Stimulated activated CD8-positive, alpha-beta memory T cell treated with anti-CD3 and anti-CD28 coated beads, Interleukin-2, amount 100 ng/mL, for 48 hours (primary cell): ENCODE data around the gene SCAMP4.

Source experiments
- DNase-seq, 2 donors: peaks; one replicate each; pipeline ENCODE4 v3.0.0-alpha.2; 2020; ENCODE audit warnings: low read depth in 2 of 2

SCAMP4 gene

GRCh38 chr19:1912760-1913505 lies 7.7 kb downstream of the SCAMP4 start:
- DNase-seq: no peak

GRCh38 chr19:1913781-1914577 lies 8.8 kb downstream of the SCAMP4 start:
- DNase-seq: no peak

- no peak for DNase-seq
Observed at GRCh38 chr19:1914826-1915341, 9.7 kb downstream of the SCAMP4 start.

GRCh38 chr19:1917146-1917545 lies 11.9 kb downstream of the SCAMP4 start:
- no peak for DNase-seq

GRCh38 chr19:1917926-1918325 lies 12.7 kb downstream of the SCAMP4 start:
- DNase-seq: no peak

- DNase-seq: no peak
Observed at GRCh38 chr19:1918975-1919374, 13.8 kb downstream of the SCAMP4 start.

GRCh38 chr19:1920644-1921043 lies 15.4 kb downstream of the SCAMP4 start:
- DNase-seq: no peak

GRCh38 chr19:1921326-1921725 lies 16.1 kb downstream of the SCAMP4 start:
- DNase-seq: no peak

- DNase-seq: no peak
Observed at GRCh38 chr19:1921825-1922224, 16.6 kb downstream of the SCAMP4 start.

- no peak for DNase-seq
Observed at GRCh38 chr19:1922803-1923202, 17.6 kb downstream of the SCAMP4 start.

- no peak for DNase-seq
Observed at GRCh38 chr19:1923319-1923718, 18.1 kb downstream of the SCAMP4 start.

- DNase-seq: no peak
Observed at GRCh38 chr19:1924320-1924961, 19.2 kb downstream of the SCAMP4 start.

GRCh38 chr19:1925544-1925943 lies 20.3 kb downstream of the SCAMP4 start:
- no peak for DNase-seq

- DNase-seq: peak; percentile 77 to 88
Observed at GRCh38 chr19:1929021-1929742, 24.0 kb downstream of the SCAMP4 start.

GRCh38 chr19:1931445-1931844 lies 26.2 kb downstream of the SCAMP4 start:
- DNase-seq: no peak

GRCh38 chr19:1932395-1932794 lies 27.2 kb downstream of the SCAMP4 start:
- DNase-seq: no peak

GRCh38 chr19:1933244-1933643 lies 28.0 kb downstream of the SCAMP4 start:
- DNase-seq: no peak

- no peak for DNase-seq
Observed at GRCh38 chr19:1933942-1934341, 28.7 kb downstream of the SCAMP4 start.

GRCh38 chr19:1935484-1936208 lies 30.4 kb downstream of the SCAMP4 start:
- DNase-seq: no peak

- DNase-seq: no peak
Observed at GRCh38 chr19:1936430-1936829, 31.2 kb downstream of the SCAMP4 start.
